HG03432 (cell line): Measurements from ENCODE around the gene MAP3K9.

Experiments
- ATAC-seq: cut with Tn5 transposase; IDR thresholded peaks from one replicate; pipeline ENCODE4 v1.9.1; 2021; ENCODE audit warnings: mild to moderate bottlenecking, moderate library complexity; ENCODE audit not compliant: unreplicated experiment

MAP3K9 gene

GRCh38 chr14:70789361-70789760 lies 20.0 kb downstream of the MAP3K9 start:
- ATAC-seq, result no peak

GRCh38 chr14:70788898-70789297 lies 20.4 kb downstream of the MAP3K9 start:
- no peak for ATAC-seq

GRCh38 chr14:70785556-70785955 lies 23.8 kb downstream of the MAP3K9 start:
- no peak for ATAC-seq

GRCh38 chr14:70784886-70785285 lies 24.4 kb downstream of the MAP3K9 start:
- ATAC-seq, result no peak

- no peak for ATAC-seq
These were observed 27.0 kb downstream of the MAP3K9 start for GRCh38 chr14:70782361-70782760.

GRCh38 chr14:70780396-70781075 lies 28.8 kb downstream of the MAP3K9 start:
- peak; percentile 66 for ATAC-seq

GRCh38 chr14:70779667-70780066 lies 29.6 kb downstream of the MAP3K9 start:
- ATAC-seq, result no peak

- ATAC-seq, result peak; percentile 76
These were observed 33.1 kb downstream of the MAP3K9 start for GRCh38 chr14:70776197-70776596.

- ATAC-seq, result no peak
These were observed 36.0 kb downstream of the MAP3K9 start for GRCh38 chr14:70773182-70773862.

GRCh38 chr14:70771781-70772212 lies 37.5 kb downstream of the MAP3K9 start:
- ATAC-seq, result no peak

GRCh38 chr14:70770490-70770889 lies 38.8 kb downstream of the MAP3K9 start:
- no peak for ATAC-seq

- no peak for ATAC-seq
These were observed 49.9 kb downstream of the MAP3K9 start for GRCh38 chr14:70759398-70759797.

- ATAC-seq, result no peak
These were observed 53.7 kb downstream of the MAP3K9 start for GRCh38 chr14:70755655-70756054.

- ATAC-seq, result no peak
These were observed 54.3 kb downstream of the MAP3K9 start for GRCh38 chr14:70754991-70755390.

GRCh38 chr14:70753518-70753953 lies 55.8 kb downstream of the MAP3K9 start:
- ATAC-seq, result no peak

- no peak for ATAC-seq
These were observed 60.9 kb downstream of the MAP3K9 start for GRCh38 chr14:70748422-70748821.

GRCh38 chr14:70744641-70745040 lies 64.7 kb downstream of the MAP3K9 start:
- no peak for ATAC-seq

GRCh38 chr14:70742316-70742715 lies 67.0 kb downstream of the MAP3K9 start:
- no peak for ATAC-seq

- no peak for ATAC-seq
These were observed 67.8 kb downstream of the MAP3K9 start for GRCh38 chr14:70741482-70741881.

- no peak for ATAC-seq
These were observed 74.3 kb downstream of the MAP3K9 start for GRCh38 chr14:70735043-70735442.

- no peak for ATAC-seq
These were observed 77.7 kb downstream of the MAP3K9 start for GRCh38 chr14:70731447-70732239.

GRCh38 chr14:70730393-70730792 lies 78.9 kb downstream of the MAP3K9 start:
- no peak for ATAC-seq
